Fibroblast of villous mesenchyme (primary cell): ENCODE measurements around the gene FANCC. TPM values are rescaled to one million over a fixed set of nuclear protein-coding genes. Genes with fewer than 3 reads are reported as not detected.

ENCODE experiments used
- DNase-seq: peaks from one replicate; pipeline ENCODE4 v3.0.0-alpha.2; 2010; ENCODE audit warnings: low read depth
- H3K4me3 ChIP-seq: 2 replicates; pipeline ENCODE4 v1.5.1; 2011; ENCODE audit warnings: low read depth, mild to moderate bottlenecking, low read length
- CTCF ChIP-seq: IDR thresholded peaks from 2 replicates; pipeline ENCODE4 v1.5.1; 2012; ENCODE audit warnings: low read depth, mild to moderate bottlenecking, low read length; ENCODE audit not compliant: insufficient read depth
- total RNA-seq: library from RNA; depleted of rRNA; stranded (reverse); fragments of >200 nt; gene quantifications from 2 replicates; pipeline ENCODE4 v1.2.3, GENCODE V29; 2012

FANCC gene
- total RNA-seq, 1 donor: 7.8 TPM

- no peak for DNase-seq
- H3K4me3 ChIP-seq: no peak overlapping the region
- no peak for TF ChIP-seq CTCF
Measured at GRCh38 chr9:95104980-95105379, 212.5 kb downstream of the FANCC start.

- TF ChIP-seq CTCF: no peak
- no peak overlapping the region for H3K4me3 ChIP-seq
- no peak for DNase-seq
Measured at GRCh38 chr9:95104581-95104960, 212.9 kb downstream of the FANCC start.

- H3K4me3 ChIP-seq: no peak overlapping the region
- DNase-seq: peak; percentile 66
- no peak for TF ChIP-seq CTCF
Measured at GRCh38 chr9:95103871-95104580, 213.5 kb downstream of the FANCC start.

- no peak for DNase-seq
- H3K4me3 ChIP-seq: no peak overlapping the region
- peak; percentile 35 for TF ChIP-seq CTCF
Measured at GRCh38 chr9:95103281-95103771, 214.2 kb downstream of the FANCC start.

GRCh38 chr9:95102572-95102971 is 214.9 kb downstream of the FANCC start:
- DNase-seq: no peak
- no peak overlapping the region for H3K4me3 ChIP-seq
- TF ChIP-seq CTCF: no peak

- TF ChIP-seq CTCF: no peak
- DNase-seq: no peak
- H3K4me3 ChIP-seq: no peak overlapping the region
Measured at GRCh38 chr9:95102001-95102433, 215.5 kb downstream of the FANCC start.

GRCh38 chr9:95101326-95101725 is 216.2 kb downstream of the FANCC start:
- no peak for TF ChIP-seq CTCF
- no peak overlapping the region for H3K4me3 ChIP-seq
- no peak for DNase-seq
